ENCODE results near the gene TBC1D8.

Gene TBC1D8

DNA sequence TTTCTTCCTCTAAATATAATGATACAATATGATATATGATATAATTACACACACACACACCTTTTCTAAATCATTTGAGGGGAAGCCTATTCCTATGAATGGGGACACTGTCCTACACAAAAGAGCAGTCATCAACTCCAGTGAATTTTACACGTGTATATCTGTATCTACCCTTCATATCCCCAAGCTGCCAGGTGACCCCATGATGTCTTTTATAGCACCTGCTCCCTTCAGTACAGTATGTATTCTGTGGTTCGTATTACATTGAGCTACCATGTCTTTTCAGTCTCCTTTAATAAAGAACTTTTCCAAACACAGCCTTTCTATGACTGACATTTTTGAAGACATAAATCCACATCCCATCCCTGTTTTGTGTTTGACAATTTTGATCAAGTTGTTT is 19.0 kb downstream of the TBC1D8 start:
- TF ChIP-seq, protein P1, sequence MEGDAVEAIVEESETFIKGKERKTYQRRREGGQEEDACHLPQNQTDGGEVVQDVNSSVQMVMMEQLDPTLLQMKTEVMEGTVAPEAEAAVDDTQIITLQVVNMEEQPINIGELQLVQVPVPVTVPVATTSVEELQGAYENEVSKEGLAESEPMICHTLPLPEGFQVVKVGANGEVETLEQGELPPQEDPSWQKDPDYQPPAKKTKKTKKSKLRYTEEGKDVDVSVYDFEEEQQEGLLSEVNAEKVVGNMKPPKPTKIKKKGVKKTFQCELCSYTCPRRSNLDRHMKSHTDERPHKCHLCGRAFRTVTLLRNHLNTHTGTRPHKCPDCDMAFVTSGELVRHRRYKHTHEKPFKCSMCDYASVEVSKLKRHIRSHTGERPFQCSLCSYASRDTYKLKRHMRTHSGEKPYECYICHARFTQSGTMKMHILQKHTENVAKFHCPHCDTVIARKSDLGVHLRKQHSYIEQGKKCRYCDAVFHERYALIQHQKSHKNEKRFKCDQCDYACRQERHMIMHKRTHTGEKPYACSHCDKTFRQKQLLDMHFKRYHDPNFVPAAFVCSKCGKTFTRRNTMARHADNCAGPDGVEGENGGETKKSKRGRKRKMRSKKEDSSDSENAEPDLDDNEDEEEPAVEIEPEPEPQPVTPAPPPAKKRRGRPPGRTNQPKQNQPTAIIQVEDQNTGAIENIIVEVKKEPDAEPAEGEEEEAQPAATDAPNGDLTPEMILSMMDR (conservative IDR thresholded peaks at IDR 0.05; ENCODE audit: low read depth), result no peak
- DNase-seq (ENCODE audit: low spot score), result no peak
- CTCF ChIA-PET, result no interaction called here
- H3K27ac ChIP-seq, result peak overlapping the region; percentile 32; the same call in 1 of the 2 replicates
- POLR2A ChIA-PET (ENCODE audit: low non-redundant PET), result interaction anchor here (0.7 kb wide), 1 partner anchor 15 kb away, joined by 4 read pairs; no protein-coding TSS in a partner anchor

DNA sequence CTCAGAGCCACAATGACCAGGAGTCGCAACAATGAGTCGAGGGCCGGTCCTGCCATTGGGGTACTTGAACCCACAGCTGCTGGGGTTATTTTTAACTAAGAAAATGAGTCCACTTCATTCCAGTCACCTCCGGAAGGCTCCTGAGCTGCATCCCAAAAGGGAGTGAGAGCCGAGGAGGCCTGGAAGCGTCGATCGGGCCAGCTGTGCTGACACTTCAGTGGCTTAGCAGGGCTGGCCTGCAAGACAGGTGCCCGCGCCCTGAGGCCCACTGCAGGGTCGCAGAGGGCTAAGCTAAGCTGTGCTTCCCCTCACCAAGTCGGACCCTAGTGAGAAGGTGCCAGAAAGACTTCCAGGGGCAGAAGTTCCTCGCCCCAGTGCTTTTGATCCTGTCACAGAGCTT is 21.1 kb downstream of the TBC1D8 start:
- H3K27ac ChIP-seq, result peak overlapping the region; percentile 18
- no peak for DNase-seq (ENCODE audit: low spot score)
- CTCF ChIA-PET, result interaction anchor here (0.6 kb wide), 1 partner anchor 115 kb away, joined by 3 read pairs; no protein-coding TSS in a partner anchor
- TF ChIP-seq, protein P1 (conservative IDR thresholded peaks at IDR 0.05; ENCODE audit: low read depth), result no peak
- POLR2A ChIA-PET (ENCODE audit: low non-redundant PET), result no interaction called here

DNA sequence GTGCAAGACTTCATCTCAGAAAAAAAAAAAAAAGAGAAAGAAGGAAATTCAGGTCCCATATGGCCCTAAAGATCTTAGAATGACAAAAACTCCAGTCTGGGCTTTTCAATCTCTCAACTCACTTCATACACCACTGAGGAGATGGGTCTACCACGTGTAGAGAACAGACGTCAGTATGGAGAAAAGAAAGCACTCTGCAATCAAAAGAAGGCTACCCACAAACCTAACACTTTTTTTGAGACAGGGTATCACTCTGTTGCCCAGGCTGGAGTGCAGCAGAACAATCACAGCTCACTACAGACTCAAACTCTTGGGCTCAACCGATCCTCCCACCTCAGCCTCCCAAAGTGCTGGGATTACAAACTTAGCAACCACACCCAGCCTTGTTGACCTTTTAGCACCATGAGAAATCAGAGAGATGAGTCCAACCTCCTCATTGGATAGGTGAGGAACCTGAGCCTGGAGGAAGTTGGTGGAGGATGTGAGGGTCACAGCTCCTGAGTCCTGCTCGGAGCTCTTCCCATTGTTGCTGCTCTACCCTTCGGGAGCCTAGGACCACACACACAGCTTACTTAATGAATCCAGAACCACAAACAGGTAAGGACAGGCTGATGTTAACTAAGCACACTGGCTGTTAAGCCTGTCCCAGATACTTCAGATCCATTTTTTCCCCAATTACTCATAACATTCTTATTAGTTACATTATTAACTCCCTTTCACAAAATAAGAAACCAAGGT is 23.7 kb downstream of the TBC1D8 start:
- POLR2A ChIA-PET (ENCODE audit: low non-redundant PET), result no interaction called here
- peak overlapping the region; percentile 64 for H3K27ac ChIP-seq
- TF ChIP-seq, protein P1 (conservative IDR thresholded peaks at IDR 0.05; ENCODE audit: low read depth), result no peak
- CTCF ChIA-PET, result interaction anchor here (0.6 kb wide), 1 partner anchor 755 kb away, joined by 3 read pairs; no protein-coding TSS in a partner anchor
- DNase-seq (ENCODE audit: low spot score), result no peak

DNA sequence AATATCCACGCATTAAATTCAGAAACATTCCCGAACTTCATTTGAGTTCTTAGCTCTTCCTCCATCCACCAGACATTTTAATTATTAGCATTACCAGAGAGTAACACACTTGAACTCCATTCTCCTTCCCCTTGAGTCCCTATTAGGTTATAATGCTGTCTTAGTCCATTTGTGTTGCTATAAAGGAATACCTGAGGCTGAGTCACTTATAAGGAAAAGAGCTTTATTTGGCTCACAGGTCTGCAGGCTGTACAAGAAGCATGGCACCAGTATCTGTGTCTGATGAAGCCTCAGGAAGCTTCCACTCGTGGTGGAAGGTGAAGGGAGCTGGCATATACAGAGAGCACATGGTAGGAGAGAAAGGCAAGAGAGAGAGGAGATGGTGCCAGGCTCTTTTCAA is 25.4 kb downstream of the TBC1D8 start:
- peak overlapping the region; percentile 77 for H3K27ac ChIP-seq
- DNase-seq (ENCODE audit: low spot score), result no peak
- POLR2A ChIA-PET (ENCODE audit: low non-redundant PET), result no interaction called here
- CTCF ChIA-PET, result interaction anchor here (0.9 kb wide), 1 partner anchor 113 kb away, joined by 3 read pairs; no protein-coding TSS in a partner anchor
- TF ChIP-seq, protein P1 (conservative IDR thresholded peaks at IDR 0.05; ENCODE audit: low read depth), result no peak

DNA sequence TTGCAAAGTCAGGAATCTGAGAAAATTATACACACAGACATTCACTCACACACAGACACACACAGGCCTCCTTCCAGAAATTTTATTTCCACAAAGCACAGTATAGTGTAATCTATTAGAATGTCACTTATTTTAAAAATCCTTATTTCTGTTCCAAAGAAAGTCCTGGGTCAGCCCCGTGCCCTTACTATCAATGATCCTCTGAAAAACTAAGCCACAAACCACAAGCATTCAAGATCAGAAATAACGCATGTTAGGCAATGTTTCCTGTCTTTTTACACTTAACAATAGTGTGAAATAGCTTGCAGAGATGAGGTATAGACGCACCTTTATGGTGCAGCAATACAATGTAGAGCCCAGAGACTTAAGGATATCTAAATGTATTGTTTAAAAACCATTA is 25.8 kb downstream of the TBC1D8 start:
- TF ChIP-seq, protein P1 (conservative IDR thresholded peaks at IDR 0.05; ENCODE audit: low read depth), result no peak
- ChIA-PET POLR2A (ENCODE audit: low non-redundant PET) (interaction anchor here (0.6 to 1.2 kb wide), 2 partner anchors 25 to 84 kb away, joined by 3 to 4 read pairs; no protein-coding TSS in a partner anchor), CTCF (interaction anchor here (0.9 kb wide), 1 partner anchor 113 kb away, joined by 3 read pairs; no protein-coding TSS in a partner anchor)
- peak overlapping the region; percentile 91 for H3K27ac ChIP-seq
- peak; percentile 55 for DNase-seq (ENCODE audit: low spot score)

DNA sequence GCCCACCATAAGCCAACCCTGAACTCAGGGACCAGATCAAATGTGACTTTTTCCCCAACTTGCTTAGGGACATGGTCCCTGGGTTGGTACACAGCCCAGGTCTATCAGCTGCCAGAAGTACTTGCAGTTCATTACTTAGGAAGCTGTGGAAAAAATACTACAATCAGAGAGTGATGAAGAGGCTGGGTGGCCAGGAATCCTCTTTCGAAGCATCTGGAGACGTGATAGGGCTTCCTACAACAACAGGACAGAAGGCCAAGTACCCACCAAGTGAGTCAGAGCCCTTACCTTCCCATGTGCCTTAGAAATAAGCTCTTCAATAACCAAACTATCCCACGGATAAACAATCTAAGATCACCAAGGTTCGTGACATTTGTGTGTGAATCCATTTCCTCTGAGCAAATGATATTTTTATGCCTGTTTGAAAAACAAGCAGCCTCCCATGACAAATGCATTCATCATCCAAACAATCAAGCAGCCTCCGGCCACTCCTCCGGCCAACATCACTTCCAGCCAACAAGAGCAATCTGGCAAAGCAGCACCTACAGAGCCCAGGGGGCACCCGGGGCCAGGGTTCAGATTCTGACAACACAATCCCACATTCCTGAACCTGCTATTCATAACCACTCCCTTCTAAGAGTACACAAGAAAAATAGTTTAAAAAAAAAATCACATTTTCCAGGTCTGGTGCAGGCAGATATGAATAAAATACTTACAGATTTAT is 26.4 kb downstream of the TBC1D8 start:
- POLR2A ChIA-PET (ENCODE audit: low non-redundant PET), result interaction anchor here (0.6 to 1.2 kb wide), 3 partner anchors 25 to 121 kb away, joined by 3 to 4 read pairs (median 3); no protein-coding TSS in a partner anchor
- TF ChIP-seq, protein P1 (conservative IDR thresholded peaks at IDR 0.05; ENCODE audit: low read depth), result no peak
- H3K27ac ChIP-seq, result peak overlapping the region; percentile 91
- peak; percentile 97 for DNase-seq (ENCODE audit: low spot score)
- CTCF ChIA-PET, result interaction anchor here (0.6 kb wide), 1 partner anchor 1598 kb away, joined by 3 read pairs; no protein-coding TSS in a partner anchor
